Lower lobe of right lung (tissue), 2 donors: ENCODE data around the gene CDK19. TPM values are rescaled to one million over a fixed set of nuclear protein-coding genes. Genes with fewer than 3 reads are reported as not detected.

Experiments used
- ATAC-seq, 2 donors: fragments of 200-7000 bp; cut with Tn5 transposase; one replicate each; pipeline ENCODE4 v1.9.1; 2020 to 2022; ENCODE audit warnings: mild to moderate bottlenecking in 2 of 2, moderate library complexity in 2 of 2
- DNase-seq: peaks from one replicate; pipeline ENCODE4 v3.0.0-alpha.2; 2020
- H3K27ac ChIP-seq: fragments of 200-600 bp; one replicate; pipeline ENCODE4 v1.8.0; 2022
- H3K27me3 ChIP-seq: fragments of 200-600 bp; one replicate; pipeline ENCODE4 v1.8.0; 2022; ENCODE audit warnings: low read depth
- H3K36me3 ChIP-seq: fragments of 200-600 bp; one replicate; pipeline ENCODE4 v1.8.0; 2022; ENCODE audit warnings: mild to moderate bottlenecking
- H3K4me1 ChIP-seq: fragments of 200-600 bp; one replicate; pipeline ENCODE4 v1.8.0; 2022
- H3K4me3 ChIP-seq: fragments of 200-600 bp; one replicate; pipeline ENCODE4 v1.8.0; 2022; ENCODE audit warnings: mild to moderate bottlenecking
- H3K9me3 ChIP-seq: fragments of 200-600 bp; one replicate; pipeline ENCODE4 v1.8.0; 2022
- intact Hi-C: fragments of 100-400 bp; cut with DNase I; formaldehyde crosslinking; loops from one replicate; pipeline ENCODE4 v1.11.0; 2022
- long read RNA-seq: library from polyadenylated mRNA; unstranded; transcript quantifications from one replicate; pipeline ENCODE4 v2.0.0, GENCODE V29; 2021
- total RNA-seq: library from RNA; stranded (reverse); fragmentation: NEBNext Ultra II Directional; extraction: Animal tissue kit (Norgen Biotek cat#: 25700); gene quantifications from one replicate; pipeline ENCODE4 v1.2.1, GENCODE V29; 2021
- TF ChIP-seq, protein P1 (sequence below): fragments of 200-600 bp; IDR thresholded peaks from one replicate; pipeline ENCODE4 v1.8.0; 2022; ENCODE audit warnings: antibody characterized with exemption, mild to moderate bottlenecking
- donor health status: DM: no; HTN: yes; CAD: no; lungs with severe emphysema.

CDK19 gene
- 26.0 TPM for total RNA-seq
- long read RNA-seq, full-length matches to known transcripts, result 1 of 10 reads
- long read RNA-seq, partial matches to known transcripts, result 1 of 10 reads
- long read RNA-seq, other reads (novel, unspliced or antisense), result 8 of 10 reads

DNA sequence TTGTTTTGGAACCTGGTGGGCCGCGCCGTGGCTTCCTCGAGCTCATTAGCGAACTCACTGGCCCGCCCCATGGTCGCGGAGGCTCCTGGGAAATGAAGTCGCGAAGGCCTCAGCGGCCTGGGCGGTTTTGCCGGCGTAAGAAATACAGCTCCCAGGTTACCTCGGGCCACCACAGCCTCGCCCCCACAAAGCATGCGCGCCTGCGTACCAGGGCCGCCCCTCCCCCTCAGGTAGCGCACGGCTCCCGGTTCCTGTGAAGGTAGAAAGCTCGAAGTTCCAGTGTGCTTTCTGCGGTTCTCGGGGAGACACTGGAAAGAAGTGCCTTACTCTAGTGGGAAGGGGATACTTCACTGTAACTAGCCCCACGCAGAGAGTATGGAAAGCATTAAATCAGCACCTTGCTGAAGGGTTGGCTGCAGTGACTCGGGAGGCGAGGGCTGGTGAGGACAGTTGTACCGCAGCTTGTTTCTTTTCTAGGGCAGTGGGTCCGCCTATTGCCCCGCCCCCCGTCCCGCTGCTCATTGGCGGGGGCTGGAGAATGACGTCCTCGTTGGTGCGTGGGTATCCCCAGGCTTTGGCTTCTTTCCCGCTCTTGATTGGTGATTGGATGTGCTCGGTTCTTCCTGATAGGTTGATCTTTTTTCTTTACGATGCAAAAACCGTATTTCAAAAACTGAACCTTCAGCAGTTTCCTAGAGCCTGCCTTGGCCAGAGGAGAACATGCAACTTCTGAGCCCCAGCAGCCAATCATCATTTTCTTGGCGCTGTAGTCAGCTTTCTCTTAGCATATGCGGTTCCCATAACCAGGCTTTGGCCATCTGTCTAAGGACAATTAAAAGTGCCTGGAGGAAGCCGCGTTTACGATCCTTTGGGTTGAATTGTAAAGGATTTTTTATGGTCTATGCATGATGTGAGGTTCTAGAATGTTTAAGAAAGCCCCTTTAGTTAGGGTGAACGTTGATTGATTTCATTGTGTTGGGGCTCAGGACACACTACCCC lies at the start of gene CDK19:
Gene CDK19, minus strand, starts transcription at position 59 of the 999 bp plus-strand sequence. CDS start 333 bp downstream, outside the sequence.
- peak; percentile 100 for DNase-seq

DNA sequence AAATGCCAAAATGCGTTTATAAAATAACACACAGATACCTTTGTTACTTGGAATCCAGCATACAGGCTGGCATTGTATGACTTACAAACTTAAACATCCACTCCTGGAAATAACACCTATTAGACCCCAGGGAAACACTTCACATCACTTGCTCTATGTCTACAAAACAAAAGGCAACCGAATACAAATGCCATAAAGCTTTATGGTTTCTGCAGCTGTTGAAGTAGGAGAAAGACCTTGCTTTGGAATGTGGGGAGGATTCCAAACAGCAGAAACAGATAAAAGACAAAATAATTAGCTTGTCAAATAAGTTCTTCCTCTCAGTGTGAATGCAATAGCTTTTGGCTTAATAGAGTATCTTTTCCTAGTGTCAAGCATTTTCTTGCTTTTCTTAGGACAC lies 49.6 kb upstream of the CDK19 start:
- Histone ChIP-seq H3K27ac (no peak overlapping the region), H3K4me1 (peaks cover 5% of the 10 kb centered on the region), H3K4me3 (no peak overlapping the region), H3K9me3 (no peaks in the 10 kb centered on the region), H3K27me3 (no peaks in the 10 kb centered on the region), H3K36me3 (no peaks in the 10 kb centered on the region)
- no peak for ATAC-seq
- TF ChIP-seq, protein P1, sequence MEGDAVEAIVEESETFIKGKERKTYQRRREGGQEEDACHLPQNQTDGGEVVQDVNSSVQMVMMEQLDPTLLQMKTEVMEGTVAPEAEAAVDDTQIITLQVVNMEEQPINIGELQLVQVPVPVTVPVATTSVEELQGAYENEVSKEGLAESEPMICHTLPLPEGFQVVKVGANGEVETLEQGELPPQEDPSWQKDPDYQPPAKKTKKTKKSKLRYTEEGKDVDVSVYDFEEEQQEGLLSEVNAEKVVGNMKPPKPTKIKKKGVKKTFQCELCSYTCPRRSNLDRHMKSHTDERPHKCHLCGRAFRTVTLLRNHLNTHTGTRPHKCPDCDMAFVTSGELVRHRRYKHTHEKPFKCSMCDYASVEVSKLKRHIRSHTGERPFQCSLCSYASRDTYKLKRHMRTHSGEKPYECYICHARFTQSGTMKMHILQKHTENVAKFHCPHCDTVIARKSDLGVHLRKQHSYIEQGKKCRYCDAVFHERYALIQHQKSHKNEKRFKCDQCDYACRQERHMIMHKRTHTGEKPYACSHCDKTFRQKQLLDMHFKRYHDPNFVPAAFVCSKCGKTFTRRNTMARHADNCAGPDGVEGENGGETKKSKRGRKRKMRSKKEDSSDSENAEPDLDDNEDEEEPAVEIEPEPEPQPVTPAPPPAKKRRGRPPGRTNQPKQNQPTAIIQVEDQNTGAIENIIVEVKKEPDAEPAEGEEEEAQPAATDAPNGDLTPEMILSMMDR, result no peak
- DNase-seq, result no peak
- intact Hi-C loops, result no loop called here

More for the DNA sequence above, at the start of gene CDK19:
- peak; percentile 97 for ATAC-seq
- Histone ChIP-seq H3K4me1 (peaks cover 13% of the 10 kb centered on the region), H3K4me3 (peak within 1 kb of the TSS; percentile 96), H3K36me3 (no peaks in the 10 kb centered on the region), H3K9me3 (no peaks in the 10 kb centered on the region), H3K27ac (peak within 1 kb of the TSS; percentile 96), H3K27me3 (no peaks in the 10 kb centered on the region)
- TF ChIP-seq, protein P1, result no peak
- intact Hi-C loops, result no loop called here

DNA sequence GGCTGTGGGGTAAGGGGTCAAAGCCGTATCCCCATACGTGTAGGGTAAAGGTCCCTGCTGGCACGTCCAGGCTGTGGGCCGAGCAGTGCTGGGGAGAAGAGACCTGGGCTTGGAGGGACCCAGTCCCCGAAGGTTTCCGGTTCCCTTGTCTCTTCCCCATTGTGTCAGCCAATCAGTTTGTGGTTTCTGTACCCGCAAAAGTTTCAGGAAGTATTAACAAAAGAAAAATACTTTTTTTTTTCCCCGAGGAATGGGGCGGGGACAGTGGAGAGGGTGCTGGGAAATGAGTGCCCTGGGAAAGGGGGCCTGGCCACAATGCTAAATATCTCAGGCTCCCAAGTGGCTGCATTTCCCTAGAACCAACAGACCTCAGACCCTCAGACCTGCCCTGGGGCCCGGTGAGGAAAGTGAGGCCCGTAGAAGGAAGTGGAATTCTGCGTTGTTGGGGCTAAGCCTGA lies 44.1 kb upstream of the CDK19 start:
- peak overlapping the region; percentile 64 for H3K27ac ChIP-seq
- peak overlapping the region; percentile 32 for H3K4me3 ChIP-seq
- no peaks in the 10 kb centered on the region for H3K36me3 ChIP-seq
- no peaks in the 10 kb centered on the region for H3K9me3 ChIP-seq
- peak; percentile 81 to 84 for ATAC-seq
- no peaks in the 10 kb centered on the region for H3K27me3 ChIP-seq
- DNase-seq, result peak; percentile 65
- intact Hi-C loops, result no loop called here
- TF ChIP-seq, protein P1, result no peak
- peaks cover 9% of the 10 kb centered on the region for H3K4me1 ChIP-seq

DNA sequence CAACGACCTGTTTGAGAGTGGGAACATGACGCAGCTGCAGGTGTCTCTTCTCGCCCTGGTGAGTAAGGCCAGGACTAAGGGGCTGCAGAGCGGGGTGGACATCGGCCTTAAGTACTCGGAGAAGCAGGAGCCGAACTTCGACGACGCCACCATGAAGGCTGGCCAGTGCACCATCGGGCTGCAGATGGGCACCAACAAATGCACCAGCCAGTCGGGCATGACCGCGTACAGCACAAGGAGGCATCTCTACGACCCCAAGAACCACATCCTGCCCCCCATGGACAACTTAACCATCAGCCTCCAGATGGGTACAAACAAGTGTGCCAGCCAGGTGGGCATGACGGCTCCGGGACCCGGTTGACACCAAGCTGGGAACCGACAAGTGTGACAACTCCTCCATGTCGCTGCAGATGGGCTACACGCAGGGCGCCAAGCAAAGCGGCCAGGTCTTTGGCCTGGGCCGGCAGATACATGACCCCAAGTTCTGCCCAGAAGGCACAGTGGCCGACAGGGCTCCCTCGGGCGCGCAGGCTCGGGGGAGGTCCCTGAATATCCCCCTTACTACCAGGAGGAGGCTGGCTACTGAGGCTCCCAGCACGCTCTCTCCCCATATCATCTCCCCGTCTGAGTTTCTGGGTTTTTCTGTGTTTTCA lies 43.4 kb upstream of the CDK19 start:
- Histone ChIP-seq H3K27ac (peak overlapping the region; percentile 64), H3K36me3 (no peaks in the 10 kb centered on the region), H3K27me3 (no peaks in the 10 kb centered on the region), H3K9me3 (no peaks in the 10 kb centered on the region), H3K4me3 (peak overlapping the region; percentile 32), H3K4me1 (peaks cover 9% of the 10 kb centered on the region)
- TF ChIP-seq, protein P1, result no peak
- ATAC-seq (no peak), DNase-seq (no peak)
- intact Hi-C loops, result no loop called here

DNA sequence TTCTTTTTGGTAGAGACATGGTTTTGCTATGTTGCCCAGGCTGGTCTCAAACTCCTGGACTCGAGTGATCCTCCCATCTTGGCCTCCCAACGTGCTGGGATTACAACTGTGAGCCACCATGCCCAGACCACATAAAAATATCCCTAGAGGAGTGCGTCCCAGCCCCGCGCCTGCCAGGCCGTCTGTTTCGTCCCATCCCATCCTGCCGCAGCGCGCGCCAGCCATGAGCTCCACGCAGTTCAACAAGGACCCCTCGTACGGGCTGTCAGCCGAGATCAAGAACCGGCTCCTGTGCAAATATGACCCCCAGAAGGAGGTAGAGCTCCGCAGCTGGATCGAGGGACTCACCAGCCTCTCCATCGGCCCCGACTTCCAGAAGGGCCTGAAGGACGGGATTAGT lies 42.7 kb upstream of the CDK19 start:
- Histone ChIP-seq H3K4me3 (no peak overlapping the region), H3K27ac (no peak overlapping the region), H3K4me1 (peaks cover 9% of the 10 kb centered on the region), H3K27me3 (no peaks in the 10 kb centered on the region), H3K36me3 (no peaks in the 10 kb centered on the region), H3K9me3 (no peaks in the 10 kb centered on the region)
- DNase-seq (no peak), ATAC-seq (no peak)
- TF ChIP-seq, protein P1, result no peak
- intact Hi-C loops, result no loop called here
